HG03354 (cell line): ENCODE measurements around the gene FAM3B.

ENCODE experiments used
- ATAC-seq: cut with Tn5 transposase; IDR thresholded peaks from one replicate; pipeline ENCODE4 v1.9.1; 2021; ENCODE audit warnings: mild to moderate bottlenecking; ENCODE audit not compliant: unreplicated experiment, poor library complexity, severe bottlenecking

The FAM3B gene

GRCh38 chr21:41317458-41317857 lies 857 bp downstream of the FAM3B start:
- ATAC-seq, result no peak

GRCh38 chr21:41318218-41318617 lies 1.6 kb downstream of the FAM3B start:
- ATAC-seq, result no peak

DNA sequence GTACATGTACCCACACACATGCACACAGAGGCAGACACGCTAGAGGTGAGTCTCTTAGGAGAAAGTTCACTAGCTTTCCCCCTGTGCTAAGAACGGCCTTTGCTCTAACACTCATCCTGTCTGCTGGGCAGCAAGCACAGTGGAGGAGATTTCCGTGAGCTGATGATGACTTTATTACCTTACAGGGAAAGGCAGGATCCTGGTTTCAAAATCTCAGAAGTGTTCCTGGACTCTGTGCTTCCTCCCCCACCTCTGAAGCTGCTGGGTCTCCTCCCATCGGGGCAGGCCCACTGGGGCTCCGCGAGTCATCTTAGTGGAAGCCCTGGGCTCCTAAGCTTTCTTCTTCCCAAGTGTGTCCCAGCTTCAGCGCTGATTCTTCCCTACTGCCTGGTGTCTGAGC lies 2.7 kb downstream of the FAM3B start:
- ATAC-seq, result no peak

DNA sequence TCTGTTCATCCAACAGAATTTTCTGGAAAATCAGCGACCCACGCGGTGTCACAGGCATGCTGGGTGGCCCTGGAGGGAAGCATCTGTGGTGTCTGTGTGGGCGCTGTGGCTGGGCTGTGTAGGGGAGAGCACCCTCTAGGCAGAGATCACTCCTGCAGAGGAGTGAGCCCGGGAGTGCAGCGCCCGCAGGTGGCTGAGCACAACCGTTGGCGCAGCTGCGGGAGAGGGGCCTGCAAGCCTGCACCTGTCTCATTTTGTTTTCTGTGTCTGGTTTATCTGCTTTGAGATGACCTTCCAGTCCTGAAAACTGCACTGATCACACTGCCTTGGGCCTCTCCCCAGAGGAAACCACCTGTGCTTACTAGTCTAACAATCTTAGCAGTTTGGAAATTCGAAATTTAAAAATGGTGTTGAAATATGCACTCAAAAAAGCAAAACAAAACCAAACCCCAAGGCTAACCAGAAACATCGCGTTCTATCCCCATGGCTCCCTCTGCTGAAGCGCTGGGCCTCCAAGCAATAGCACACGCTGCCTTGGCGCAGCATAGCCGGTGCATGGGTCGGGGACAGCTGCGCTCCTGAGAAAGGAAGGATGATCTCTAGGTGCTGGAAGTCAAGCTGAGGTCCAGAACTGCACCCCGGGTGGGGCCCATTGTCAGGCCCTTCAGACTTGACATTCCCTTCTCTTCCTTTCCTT lies 4.8 kb downstream of the FAM3B start:
- ATAC-seq, result no peak

GRCh38 chr21:41321908-41322495 lies 5.4 kb downstream of the FAM3B start:
- no peak for ATAC-seq

- ATAC-seq, result no peak
Observed at GRCh38 chr21:41322496-41323382, 6.1 kb downstream of the FAM3B start.

- no peak for ATAC-seq
Observed at GRCh38 chr21:41325138-41325912, 8.7 kb downstream of the FAM3B start.

- no peak for ATAC-seq
Observed at GRCh38 chr21:41326414-41327080, 9.9 kb downstream of the FAM3B start.

- ATAC-seq, result no peak
Observed at GRCh38 chr21:41327753-41328152, 11.2 kb downstream of the FAM3B start.

- ATAC-seq, result no peak
Observed at GRCh38 chr21:41328660-41329607, 12.3 kb downstream of the FAM3B start.

DNA sequence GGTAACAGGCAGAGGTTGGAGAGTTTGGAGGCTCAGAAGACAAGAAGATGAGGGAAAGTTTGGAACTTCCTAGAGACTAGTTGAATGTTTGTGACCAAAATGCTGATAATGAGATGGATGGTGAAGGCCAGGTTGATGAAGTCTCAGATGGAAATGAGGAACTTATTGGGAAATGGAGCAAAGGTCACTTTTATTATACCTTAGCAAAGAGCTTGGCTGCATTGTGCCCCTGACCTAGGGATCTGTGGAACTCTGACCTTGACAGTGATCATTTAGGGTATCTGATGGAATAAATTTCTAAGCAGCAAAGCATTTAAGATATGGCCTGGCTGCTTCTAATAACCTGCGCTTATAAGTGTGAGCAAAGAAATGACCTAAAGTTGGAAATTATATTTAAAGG lies 17.2 kb downstream of the FAM3B start:
- ATAC-seq, result no peak

GRCh38 chr21:41337515-41337914 lies 20.9 kb downstream of the FAM3B start:
- no peak for ATAC-seq

- no peak for ATAC-seq
Observed at GRCh38 chr21:41338455-41338854, 21.9 kb downstream of the FAM3B start.

- no peak for ATAC-seq
Observed at GRCh38 chr21:41342035-41342434, 25.4 kb downstream of the FAM3B start.

- ATAC-seq, result no peak
Observed at GRCh38 chr21:41344146-41344545, 27.5 kb downstream of the FAM3B start.

GRCh38 chr21:41345356-41345755 lies 28.8 kb downstream of the FAM3B start:
- no peak for ATAC-seq

DNA sequence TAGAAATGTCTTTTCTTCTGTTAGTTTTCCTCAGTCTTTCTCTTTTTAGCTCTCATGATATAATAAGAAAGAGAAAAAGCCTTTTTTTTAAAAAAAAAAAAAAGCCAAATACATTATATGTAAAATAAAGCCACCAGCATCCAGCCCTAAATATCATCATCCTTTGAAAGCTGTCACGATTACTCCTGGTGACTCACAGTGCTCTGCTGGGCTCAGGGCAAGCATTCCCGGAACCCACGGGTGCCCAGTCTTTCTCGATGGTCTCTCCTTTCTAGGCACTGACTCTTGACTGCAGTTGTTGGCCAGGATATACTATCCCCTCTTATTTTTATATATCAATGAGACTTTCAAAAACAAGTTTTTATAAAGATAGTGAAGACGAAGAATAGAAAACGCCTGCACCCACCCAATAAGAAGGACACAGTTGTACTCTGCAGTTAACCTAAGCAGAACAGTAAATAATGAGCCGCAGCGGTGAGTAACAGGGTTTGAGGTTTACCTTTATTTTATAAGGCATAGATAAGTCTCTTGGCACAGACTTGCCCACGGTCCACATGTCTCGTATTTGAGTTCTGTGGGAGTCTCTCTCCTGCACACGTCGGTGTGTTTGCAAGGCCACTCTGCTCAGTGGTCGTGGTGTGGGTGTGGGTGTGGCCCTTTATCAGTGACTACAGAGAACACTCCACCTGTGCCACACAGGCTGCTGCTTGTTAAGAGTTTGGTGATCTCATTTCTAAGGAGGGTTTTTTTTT lies 29.5 kb downstream of the FAM3B start:
- no peak for ATAC-seq

- ATAC-seq, result no peak
Observed at GRCh38 chr21:41346758-41347157, 30.2 kb downstream of the FAM3B start.
